Effector memory CD8-positive, alpha-beta T cell (primary cell): Measurements from ENCODE around the gene SLC35B4.

Experiments
- ATAC-seq: fragments of 150-1000 bp; cut with Tn5 transposase; replicated peaks from 2 replicates; pipeline ENCODE4 v1.10.0; 2021; ENCODE audit warnings: mild to moderate bottlenecking, moderate library complexity
- DNase-seq, 3 experiments: peaks; one replicate each; pipeline ENCODE4 v3.0.0; 2021
- H3K27ac Mint-ChIP-seq, 2 donors: one replicate each; pipeline ENCODE4 v1.8.0; 2022; ENCODE audit warnings: mild to moderate bottlenecking in 2 of 2, mixed read lengths in 2 of 2, moderate library complexity in 2 of 2
- H3K27me3 Mint-ChIP-seq, 2 donors: one replicate each; pipeline ENCODE4 v1.8.0; 2022; ENCODE audit warnings: mixed read lengths in 2 of 2
- H3K36me3 Mint-ChIP-seq: one replicate; pipeline ENCODE4 v1.8.0; 2022; ENCODE audit warnings: mild to moderate bottlenecking, moderate library complexity, mixed read lengths; ENCODE audit not compliant: insufficient read depth
- H3K4me1 Mint-ChIP-seq, 2 donors: one replicate each; pipeline ENCODE4 v1.8.0; 2022; ENCODE audit warnings: low read depth in 2 of 2, mixed read lengths in 2 of 2
- H3K4me3 Mint-ChIP-seq, 2 donors: one replicate each; pipeline ENCODE4 v1.8.0; 2022; ENCODE audit warnings: mild to moderate bottlenecking in 2 of 2, mixed read lengths in 2 of 2, moderate library complexity in 2 of 2
- H3K9me3 Mint-ChIP-seq, 2 donors: one replicate each; pipeline ENCODE4 v1.8.0; 2022; ENCODE audit warnings: mixed read lengths in 2 of 2
- total RNA-seq, 9 experiments: gene quantifications; one replicate each; lab custom pipeline; 2026; lab: John Stamatoyannopoulos, UW

Gene SLC35B4
- total RNA-seq, result 10.8 to 61.1 (median 36.6) reads per million in 9 experiments

GRCh38 chr7:134316539-134317344 lies at the start of gene SLC35B4:
Gene SLC35B4, minus strand, starts transcription at chr7:134316930. Its CDS starts 179 bp downstream, at chr7:134316751.
- Mint-ChIP-seq H3K4me1 (peaks cover 11 to 13% of the 10 kb centered on the region in 2 donors), H3K27me3 (peaks cover 5 to 9% of the 10 kb centered on the region in 2 donors), H3K9me3 (no peaks in the 10 kb centered on the region), H3K36me3 (peaks cover 6% of the 10 kb centered on the region), H3K27ac (peak within 1 kb of the TSS; percentile 87 to 88), H3K4me3 (peak within 1 kb of the TSS; percentile 91)
- peak; percentile 91 to 92 (median 91) for DNase-seq
- ATAC-seq, result peak; percentile 96

GRCh38 chr7:134366481-134366880 lies 49.8 kb upstream of the SLC35B4 start:
- H3K4me1 Mint-ChIP-seq, result peaks cover 0 to 2% of the 10 kb centered on the region in 2 donors
- DNase-seq (no peak), ATAC-seq (no peak)
- no peak overlapping the region for H3K4me3 Mint-ChIP-seq
- no peak overlapping the region for H3K27ac Mint-ChIP-seq
- H3K9me3 Mint-ChIP-seq, result no peaks in the 10 kb centered on the region
- H3K36me3 Mint-ChIP-seq, result no peaks in the 10 kb centered on the region
- peaks cover 35 to 82% of the 10 kb centered on the region in 2 donors for H3K27me3 Mint-ChIP-seq

- peaks cover 42 to 84% of the 10 kb centered on the region in 2 donors for H3K27me3 Mint-ChIP-seq
- H3K4me3 Mint-ChIP-seq, result no peak overlapping the region
- peaks cover 0 to 2% of the 10 kb centered on the region in 2 donors for H3K4me1 Mint-ChIP-seq
- no peaks in the 10 kb centered on the region for H3K36me3 Mint-ChIP-seq
- no peaks in the 10 kb centered on the region for H3K9me3 Mint-ChIP-seq
- no peak overlapping the region for H3K27ac Mint-ChIP-seq
- DNase-seq (no peak), ATAC-seq (no peak)
Measured at GRCh38 chr7:134365341-134366054, 48.8 kb upstream of the SLC35B4 start.

GRCh38 chr7:134364619-134365037 lies 47.9 kb upstream of the SLC35B4 start:
- peaks cover 0 to 2% of the 10 kb centered on the region in 2 donors for H3K4me1 Mint-ChIP-seq
- H3K4me3 Mint-ChIP-seq, result no peak overlapping the region
- DNase-seq (no peak), ATAC-seq (no peak)
- no peaks in the 10 kb centered on the region for H3K9me3 Mint-ChIP-seq
- H3K27ac Mint-ChIP-seq, result no peak overlapping the region
- no peaks in the 10 kb centered on the region for H3K36me3 Mint-ChIP-seq
- peaks cover 34 to 75% of the 10 kb centered on the region in 2 donors for H3K27me3 Mint-ChIP-seq

GRCh38 chr7:134362587-134363483 lies 46.1 kb upstream of the SLC35B4 start:
- H3K36me3 Mint-ChIP-seq, result no peaks in the 10 kb centered on the region
- DNase-seq (no peak), ATAC-seq (no peak)
- peaks cover 34 to 59% of the 10 kb centered on the region in 2 donors for H3K27me3 Mint-ChIP-seq
- no peak overlapping the region for H3K4me3 Mint-ChIP-seq
- no peaks in the 10 kb centered on the region for H3K9me3 Mint-ChIP-seq
- H3K27ac Mint-ChIP-seq, result no peak overlapping the region
- H3K4me1 Mint-ChIP-seq, result peaks cover 2 to 5% of the 10 kb centered on the region in 2 donors

- ATAC-seq, result no peak
- Mint-ChIP-seq H3K4me3 (no peak overlapping the region), H3K27me3 (peaks cover 34 to 55% of the 10 kb centered on the region in 2 donors), H3K36me3 (no peaks in the 10 kb centered on the region), H3K4me1 (peaks cover 0 to 5% of the 10 kb centered on the region in 2 donors), H3K9me3 (no peaks in the 10 kb centered on the region), H3K27ac (no peak overlapping the region)
- DNase-seq, result no peak
Measured at GRCh38 chr7:134359787-134360432, 43.2 kb upstream of the SLC35B4 start.

GRCh38 chr7:134357486-134357885 lies 40.8 kb upstream of the SLC35B4 start:
- Mint-ChIP-seq H3K9me3 (no peaks in the 10 kb centered on the region), H3K4me3 (no peak overlapping the region), H3K36me3 (no peaks in the 10 kb centered on the region), H3K4me1 (peaks cover 0 to 5% of the 10 kb centered on the region in 2 donors), H3K27ac (no peak overlapping the region), H3K27me3 (peaks cover 29 to 45% of the 10 kb centered on the region in 2 donors)
- DNase-seq (no peak), ATAC-seq (no peak)

GRCh38 chr7:134356421-134356936 lies 39.7 kb upstream of the SLC35B4 start:
- Mint-ChIP-seq H3K36me3 (no peaks in the 10 kb centered on the region), H3K9me3 (no peaks in the 10 kb centered on the region), H3K27ac (no peak overlapping the region)

GRCh38 chr7:134355927-134356326 lies 39.2 kb upstream of the SLC35B4 start:
- H3K27me3 Mint-ChIP-seq, result peaks cover 13 to 35% of the 10 kb centered on the region in 2 donors
- H3K27ac Mint-ChIP-seq, result no peak overlapping the region
- no peaks in the 10 kb centered on the region for H3K36me3 Mint-ChIP-seq
- ATAC-seq (no peak), DNase-seq (no peak)
- peaks cover 0 to 5% of the 10 kb centered on the region in 2 donors for H3K4me1 Mint-ChIP-seq
- no peaks in the 10 kb centered on the region for H3K9me3 Mint-ChIP-seq
- H3K4me3 Mint-ChIP-seq, result no peak overlapping the region

More at GRCh38 chr7:134356421-134356936, 39.7 kb upstream of the SLC35B4 start:
- Mint-ChIP-seq H3K4me3 (no peak overlapping the region), H3K4me1 (peaks cover 0 to 5% of the 10 kb centered on the region in 2 donors), H3K27me3 (peaks cover 19 to 38% of the 10 kb centered on the region in 2 donors)
- no peak for ATAC-seq
- no peak for DNase-seq

- Mint-ChIP-seq H3K36me3 (no peaks in the 10 kb centered on the region), H3K27me3 (peaks cover 9 to 31% of the 10 kb centered on the region in 2 donors), H3K4me3 (no peak overlapping the region), H3K27ac (no peak overlapping the region), H3K9me3 (no peaks in the 10 kb centered on the region), H3K4me1 (peaks cover 0 to 5% of the 10 kb centered on the region in 2 donors)
- no peak for ATAC-seq
- DNase-seq, result no peak
Measured at GRCh38 chr7:134355004-134355525, 38.3 kb upstream of the SLC35B4 start.

GRCh38 chr7:134353411-134353810 lies 36.7 kb upstream of the SLC35B4 start:
- no peak for DNase-seq
- Mint-ChIP-seq H3K27ac (no peak overlapping the region), H3K4me3 (no peak overlapping the region), H3K36me3 (no peaks in the 10 kb centered on the region), H3K27me3 (peaks cover 21 to 44% of the 10 kb centered on the region in 2 donors), H3K4me1 (peaks cover 0 to 5% of the 10 kb centered on the region in 2 donors), H3K9me3 (no peaks in the 10 kb centered on the region)
- no peak for ATAC-seq

GRCh38 chr7:134351424-134351823 lies 34.7 kb upstream of the SLC35B4 start:
- DNase-seq, result no peak
- Mint-ChIP-seq H3K4me3 (no peak overlapping the region), H3K27ac (no peak overlapping the region), H3K27me3 (peaks cover 40 to 56% of the 10 kb centered on the region in 2 donors), H3K36me3 (no peaks in the 10 kb centered on the region), H3K4me1 (no peaks in the 10 kb centered on the region), H3K9me3 (no peaks in the 10 kb centered on the region)
- no peak for ATAC-seq
